Measurements from ENCODE around the gene TOR1AIP1. TPM values are rescaled to one million over a fixed set of nuclear protein-coding genes. Genes with fewer than 3 reads are reported as not detected.
A peak's percentile ranks its signal among the peaks of the same experiment; 100 is the strongest.

The TOR1AIP1 gene
- total RNA-seq, 1 donor from 2014 or later = 67.2 TPM

- TF ChIP-seq CTCF (IDR thresholded peaks at IDR 0.05) = no peak
- H3K9me3 ChIP-seq = no peaks in the 10 kb centered on the region
- ATAC-seq (peak; percentile 46 to 65), DNase-seq (no peak)
- intact Hi-C loops (cut with DNase I) = no loop called here
- H3K27ac ChIP-seq = no peak overlapping the region
- peaks cover 60% of the 10 kb centered on the region for H3K36me3 ChIP-seq
- no peaks in the 10 kb centered on the region for H3K4me1 ChIP-seq
- no peak overlapping the region for H3K4me3 ChIP-seq
- H3K27me3 ChIP-seq (ENCODE audit: low read depth) = no peaks in the 10 kb centered on the region
Measured at GRCh38 chr1:179856296-179856695, 25.8 kb upstream of the TOR1AIP1 start.

- peaks cover 60% of the 10 kb centered on the region for H3K36me3 ChIP-seq
Measured at GRCh38 chr1:179857009-179857408, 25.1 kb upstream of the TOR1AIP1 start.

GRCh38 chr1:179860652-179861051 is 21.4 kb upstream of the TOR1AIP1 start:
- intact Hi-C loops (cut with DNase I) = no loop called here
- no peak for ATAC-seq
- H3K36me3 ChIP-seq = peaks cover 66% of the 10 kb centered on the region

More at GRCh38 chr1:179857009-179857408, 25.1 kb upstream of the TOR1AIP1 start:
- Histone ChIP-seq H3K4me3 (no peak overlapping the region), H3K4me1 (no peaks in the 10 kb centered on the region), H3K9me3 (no peaks in the 10 kb centered on the region), H3K27me3 (ENCODE audit: low read depth) (no peaks in the 10 kb centered on the region), H3K27ac (no peak overlapping the region)
- intact Hi-C loops (cut with DNase I) = no loop called here
- no peak for TF ChIP-seq CTCF (IDR thresholded peaks at IDR 0.05)
- ATAC-seq = no peak
- no peak for DNase-seq

GRCh38 chr1:179865377-179865776 is 16.7 kb upstream of the TOR1AIP1 start:
- DNase-seq (no peak), ATAC-seq (no peak)
- Histone ChIP-seq H3K36me3 (peaks cover 80% of the 10 kb centered on the region), H3K4me1 (peaks cover under 1% of the 10 kb centered on the region), H3K4me3 (no peak overlapping the region), H3K27ac (no peak overlapping the region), H3K27me3 (ENCODE audit: low read depth) (no peaks in the 10 kb centered on the region), H3K9me3 (no peaks in the 10 kb centered on the region)
- TF ChIP-seq CTCF (IDR thresholded peaks at IDR 0.05) = no peak
- intact Hi-C loops (cut with DNase I) = no loop called here

More at GRCh38 chr1:179860652-179861051, 21.4 kb upstream of the TOR1AIP1 start:
- H3K9me3 ChIP-seq = no peaks in the 10 kb centered on the region
- H3K27me3 ChIP-seq (ENCODE audit: low read depth) = no peaks in the 10 kb centered on the region
- no peak overlapping the region for H3K27ac ChIP-seq
- no peaks in the 10 kb centered on the region for H3K4me1 ChIP-seq
- no peak overlapping the region for H3K4me3 ChIP-seq
- TF ChIP-seq CTCF (IDR thresholded peaks at IDR 0.05) = no peak
- DNase-seq = no peak

- peaks cover 9% of the 10 kb centered on the region for H3K4me1 ChIP-seq
- no peaks in the 10 kb centered on the region for H3K27me3 ChIP-seq (ENCODE audit: low read depth)
- ATAC-seq (no peak), DNase-seq (no peak)
- H3K27ac ChIP-seq = no peak overlapping the region
- intact Hi-C loops (cut with DNase I) = no loop called here
- no peak for TF ChIP-seq CTCF (IDR thresholded peaks at IDR 0.05)
- no peaks in the 10 kb centered on the region for H3K9me3 ChIP-seq
- no peak overlapping the region for H3K4me3 ChIP-seq
- peaks cover 71% of the 10 kb centered on the region for H3K36me3 ChIP-seq
Measured at GRCh38 chr1:179866616-179867015, 15.5 kb upstream of the TOR1AIP1 start.

All from lower lobe of right lung (tissue), 2 donors.